ENCODE data around the gene ETV6. TPM values are rescaled to one million over a fixed set of nuclear protein-coding genes. Genes with fewer than 3 reads are reported as not detected.

Gene ETV6
- total RNA-seq, 1 experiment from 2014 or later, result 14.1 TPM

GRCh38 chr12:11891754-11892386 lies 242.4 kb downstream of the ETV6 start:
- ChIA-PET POLR2A (no interaction called here), RAD21 (ENCODE audit: low non-redundant PET in 1 of 2, low total read pairs in 2 of 2, uncharacterized antibody in 2 of 2, unreplicated experiment in 2 of 2) (interaction anchor here in 1 of 2 experiments (0.6 kb wide), 1 partner anchor 293 kb away, joined by 3 read pairs; no protein-coding TSS in a partner anchor), CTCF (interaction anchor here (0.8 to 1.2 kb wide), 2 partner anchors 310 to 311 kb away, joined by 3 to 4 read pairs; no protein-coding TSS in a partner anchor)
- intact Hi-C loops (cut with micrococcal nuclease), result loop anchor here (10.0 kb wide), 1 partner anchor 307 kb away; no protein-coding TSS in a partner anchor
- Histone ChIP-seq H2AFZ (ENCODE audit: low read depth, low read length, poor library complexity, severe bottlenecking) (no peak overlapping the region), H3K9me3 (ENCODE audit: control insufficient read depth in 1 of 2, insufficient read depth in 1 of 2, low read depth in 1 of 2, low read length in 2 of 2) (no peaks in the 10 kb centered on the region), H3K79me2 (ENCODE audit: insufficient read depth, low read length) (no peaks in the 10 kb centered on the region), H3K4me3 (replicated peaks in 1 of 2; ENCODE audit: low read depth in 1 of 2, low read length in 2 of 2) (no peak overlapping the region), H3K27me3 (ENCODE audit: insufficient read depth, low read length) (no peaks in the 10 kb centered on the region), H3K9ac (ENCODE audit: low read length) (no peak overlapping the region), H3K36me3 (ENCODE audit: control insufficient read depth in 1 of 2, insufficient read depth in 2 of 2, low read length in 2 of 2) (no peaks in the 10 kb centered on the region; a peak in 1 of 4 replicates), H3K4me2 (ENCODE audit: low read length) (no peak overlapping the region), H4K20me1 (ENCODE audit: insufficient read depth) (no peaks in the 10 kb centered on the region), H3K27ac (ENCODE audit: low read depth, low read length) (no peak overlapping the region), H3K9me2 (ENCODE audit: insufficient read depth) (no peaks in the 10 kb centered on the region), H3K4me1 (ENCODE audit: control insufficient read depth in 1 of 2, insufficient read depth in 2 of 2, low read length in 2 of 2) (no peaks in the 10 kb centered on the region)
- no peak for ATAC-seq
- DNase-seq (ENCODE audit: low read depth, low spot score), result no peak
- TF ChIP-seq RAD21 (IDR thresholded peaks at IDR 0.05; ENCODE audit: low read depth), result peak; percentile 21; the same call in 1 of the 2 replicates
- TF ChIP-seq MAX (IDR thresholded peaks at IDR 0.05), result no peak
- BruUV-seq (replicated peaks), result no TSS peak

DNA sequence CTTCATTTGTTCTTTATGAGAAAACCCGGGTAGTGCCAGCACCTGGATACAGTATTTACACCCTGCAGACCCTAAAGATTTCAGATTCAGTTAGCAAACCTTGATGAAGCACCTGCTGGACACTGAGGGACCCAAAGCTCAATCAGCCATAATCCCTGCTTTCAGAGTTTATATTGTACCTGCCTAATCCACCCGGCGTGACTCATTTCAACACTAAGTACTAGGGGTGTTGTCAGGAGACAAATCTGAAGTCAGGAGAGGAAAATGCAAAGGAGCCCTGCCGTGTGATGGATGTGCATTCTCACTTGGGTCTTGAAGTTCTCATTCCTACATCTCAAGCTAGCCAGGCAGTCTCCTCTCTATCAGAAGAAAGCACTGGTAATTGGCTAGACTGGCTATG lies 244.5 kb downstream of the ETV6 start:
- no peak for ATAC-seq
- Histone ChIP-seq H3K9me3 (ENCODE audit: control insufficient read depth in 1 of 2, insufficient read depth in 1 of 2, low read depth in 1 of 2, low read length in 2 of 2) (no peaks in the 10 kb centered on the region), H3K27me3 (ENCODE audit: insufficient read depth, low read length) (no peaks in the 10 kb centered on the region), H3K4me1 (ENCODE audit: control insufficient read depth in 1 of 2, insufficient read depth in 2 of 2, low read length in 2 of 2) (no peaks in the 10 kb centered on the region), H3K4me2 (ENCODE audit: low read length) (no peak overlapping the region), H3K9me2 (ENCODE audit: insufficient read depth) (no peaks in the 10 kb centered on the region), H2AFZ (ENCODE audit: low read depth, low read length, poor library complexity, severe bottlenecking) (no peak overlapping the region), H3K4me3 (replicated peaks in 1 of 2; ENCODE audit: low read depth in 1 of 2, low read length in 2 of 2) (no peak overlapping the region), H3K36me3 (ENCODE audit: control insufficient read depth in 1 of 2, insufficient read depth in 2 of 2, low read length in 2 of 2) (no peaks in the 10 kb centered on the region), H3K27ac (ENCODE audit: low read depth, low read length) (no peak overlapping the region), H4K20me1 (ENCODE audit: insufficient read depth) (no peaks in the 10 kb centered on the region), H3K79me2 (ENCODE audit: insufficient read depth, low read length) (no peaks in the 10 kb centered on the region), H3K9ac (ENCODE audit: low read length) (no peak overlapping the region)
- BruUV-seq (replicated peaks), result no TSS peak
- ChIA-PET CTCF (no interaction called here), POLR2A (no interaction called here), RAD21 (ENCODE audit: low non-redundant PET in 1 of 2, low total read pairs in 2 of 2, uncharacterized antibody in 2 of 2, unreplicated experiment in 2 of 2) (no interaction called here)
- intact Hi-C loops (cut with micrococcal nuclease), result loop anchor here (10.0 kb wide), 1 partner anchor 309 kb away; no protein-coding TSS in a partner anchor
- no peak for DNase-seq (ENCODE audit: low read depth, low spot score)
- TF ChIP-seq YY1 (IDR thresholded peaks at IDR 0.05; ENCODE audit: extremely low read depth, insufficient replicate concordance, low read depth, low read length), result no peak
- TF ChIP-seq EZH2 (IDR thresholded peaks at IDR 0.05), result no peak
- TF ChIP-seq POLR2A (IDR thresholded peaks at IDR 0.05; ENCODE audit: borderline replicate concordance, extremely low read depth, insufficient read depth, insufficient read length), result no peak
- TF ChIP-seq MAX (IDR thresholded peaks at IDR 0.05), result no peak
- TF ChIP-seq, protein P1, sequence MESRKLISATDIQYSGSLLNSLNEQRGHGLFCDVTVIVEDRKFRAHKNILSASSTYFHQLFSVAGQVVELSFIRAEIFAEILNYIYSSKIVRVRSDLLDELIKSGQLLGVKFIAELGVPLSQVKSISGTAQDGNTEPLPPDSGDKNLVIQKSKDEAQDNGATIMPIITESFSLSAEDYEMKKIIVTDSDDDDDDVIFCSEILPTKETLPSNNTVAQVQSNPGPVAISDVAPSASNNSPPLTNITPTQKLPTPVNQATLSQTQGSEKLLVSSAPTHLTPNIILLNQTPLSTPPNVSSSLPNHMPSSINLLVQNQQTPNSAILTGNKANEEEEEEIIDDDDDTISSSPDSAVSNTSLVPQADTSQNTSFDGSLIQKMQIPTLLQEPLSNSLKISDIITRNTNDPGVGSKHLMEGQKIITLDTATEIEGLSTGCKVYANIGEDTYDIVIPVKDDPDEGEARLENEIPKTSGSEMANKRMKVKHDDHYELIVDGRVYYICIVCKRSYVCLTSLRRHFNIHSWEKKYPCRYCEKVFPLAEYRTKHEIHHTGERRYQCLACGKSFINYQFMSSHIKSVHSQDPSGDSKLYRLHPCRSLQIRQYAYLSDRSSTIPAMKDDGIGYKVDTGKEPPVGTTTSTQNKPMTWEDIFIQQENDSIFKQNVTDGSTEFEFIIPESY (IDR thresholded peaks at IDR 0.05; ENCODE audit: extremely low read depth, insufficient replicate concordance, low read length), result no peak
- no peak for TF ChIP-seq CEBPB (IDR thresholded peaks at IDR 0.05; ENCODE audit: low read depth)
- TF ChIP-seq, protein P2, sequence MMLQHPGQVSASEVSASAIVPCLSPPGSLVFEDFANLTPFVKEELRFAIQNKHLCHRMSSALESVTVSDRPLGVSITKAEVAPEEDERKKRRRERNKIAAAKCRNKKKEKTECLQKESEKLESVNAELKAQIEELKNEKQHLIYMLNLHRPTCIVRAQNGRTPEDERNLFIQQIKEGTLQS (IDR thresholded peaks at IDR 0.05), result no peak
- no peak for TF ChIP-seq ZNF274 (IDR thresholded peaks at IDR 0.05; ENCODE audit: low read depth, low read length)
- TF ChIP-seq EGR1 (IDR thresholded peaks at IDR 0.05; ENCODE audit: low read depth), result no peak
- TF ChIP-seq ZFX (IDR thresholded peaks at IDR 0.05), result no peak
- TF ChIP-seq POLR2AphosphoS5 (IDR thresholded peaks at IDR 0.05; ENCODE audit: low read depth, low read length), result no peak
- no peak for TF ChIP-seq CBX3 (IDR thresholded peaks at IDR 0.05; ENCODE audit: low read depth)
- no peak for TF ChIP-seq SRF (IDR thresholded peaks at IDR 0.05; ENCODE audit: low read depth)
- no peak for TF ChIP-seq ELF1 (IDR thresholded peaks at IDR 0.05; ENCODE audit: borderline replicate concordance, low read depth)
- no peak for TF ChIP-seq TCF7L2 (IDR thresholded peaks at IDR 0.05; ENCODE audit: borderline replicate concordance, extremely low read depth, insufficient read depth, insufficient read length)
